GM13977 (cell line): ENCODE data around the gene HOMER1.

Experiments used
- DNase-seq: peaks from one replicate; pipeline ENCODE4 v3.0.0; 2012; ENCODE audit warnings: low spot score
- in situ Hi-C: fragments of 300-500 bp; cut with MboI; formaldehyde crosslinking; loops from one replicate; pipeline ENCODE4 v1.12.0; 2022; ENCODE audit warnings: low sequenced_read_pairs, low pct_unique_long_range_greater_than_20kb, mixed read lengths, inconsistent platforms; ENCODE audit not compliant: unreplicated experiment
- TF ChIP-seq, protein P1 (sequence below): IDR thresholded peaks from 2 replicates; pipeline ENCODE4 v1.5.1; 2012; ENCODE audit warnings: mild to moderate bottlenecking, control low read depth; ENCODE audit not compliant: insufficient read depth; ENCODE audit errors: extremely low read depth, missing control alignments

HOMER1 gene

GRCh38 chr5:79552984-79553383, 39.0 kb upstream of the HOMER1 start:
- TF ChIP-seq, protein P1, sequence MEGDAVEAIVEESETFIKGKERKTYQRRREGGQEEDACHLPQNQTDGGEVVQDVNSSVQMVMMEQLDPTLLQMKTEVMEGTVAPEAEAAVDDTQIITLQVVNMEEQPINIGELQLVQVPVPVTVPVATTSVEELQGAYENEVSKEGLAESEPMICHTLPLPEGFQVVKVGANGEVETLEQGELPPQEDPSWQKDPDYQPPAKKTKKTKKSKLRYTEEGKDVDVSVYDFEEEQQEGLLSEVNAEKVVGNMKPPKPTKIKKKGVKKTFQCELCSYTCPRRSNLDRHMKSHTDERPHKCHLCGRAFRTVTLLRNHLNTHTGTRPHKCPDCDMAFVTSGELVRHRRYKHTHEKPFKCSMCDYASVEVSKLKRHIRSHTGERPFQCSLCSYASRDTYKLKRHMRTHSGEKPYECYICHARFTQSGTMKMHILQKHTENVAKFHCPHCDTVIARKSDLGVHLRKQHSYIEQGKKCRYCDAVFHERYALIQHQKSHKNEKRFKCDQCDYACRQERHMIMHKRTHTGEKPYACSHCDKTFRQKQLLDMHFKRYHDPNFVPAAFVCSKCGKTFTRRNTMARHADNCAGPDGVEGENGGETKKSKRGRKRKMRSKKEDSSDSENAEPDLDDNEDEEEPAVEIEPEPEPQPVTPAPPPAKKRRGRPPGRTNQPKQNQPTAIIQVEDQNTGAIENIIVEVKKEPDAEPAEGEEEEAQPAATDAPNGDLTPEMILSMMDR, result no peak
- in situ Hi-C loops, result no loop called here
- no peak for DNase-seq

GRCh38 chr5:79547982-79548381, 34.0 kb upstream of the HOMER1 start:
- no peak for DNase-seq
- TF ChIP-seq, protein P1, result no peak
- in situ Hi-C loops, result no loop called here

- in situ Hi-C loops, result no loop called here
- DNase-seq, result no peak
These were observed 33.5 kb upstream of the HOMER1 start for GRCh38 chr5:79547429-79547822.

DNA sequence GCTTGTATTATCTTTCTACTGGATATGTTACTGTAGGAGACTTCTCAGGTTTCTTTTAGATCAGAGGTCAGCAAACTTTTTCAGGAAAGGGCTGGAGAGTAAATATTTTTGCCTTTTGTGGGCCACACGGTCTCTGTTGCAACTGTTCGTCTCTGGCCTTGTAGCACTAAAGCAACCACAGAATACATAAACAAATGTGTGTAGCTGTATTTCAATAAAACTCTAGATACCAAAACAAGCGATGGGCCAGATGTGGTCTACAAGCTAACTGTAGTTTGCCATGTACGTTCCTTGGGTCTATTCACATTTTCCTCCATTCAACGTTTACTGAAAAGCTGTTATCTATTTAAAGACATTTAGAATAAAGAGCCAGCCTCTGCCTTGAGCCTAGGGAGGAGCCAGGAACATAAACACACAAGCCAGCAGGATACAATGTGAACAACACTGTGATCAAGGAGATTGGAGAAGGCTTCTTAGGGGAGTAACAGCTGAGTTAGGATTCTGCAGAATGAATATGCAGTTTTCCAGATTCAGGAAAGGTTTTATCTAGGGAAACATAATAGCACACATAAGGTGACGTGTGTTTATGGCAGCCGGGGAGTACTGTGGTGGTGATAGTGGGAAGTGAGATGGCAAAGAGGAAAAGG, 33.0 kb upstream of the HOMER1 start:
- DNase-seq, result no peak
- in situ Hi-C loops, result no loop called here
- TF ChIP-seq, protein P1, result no peak

More at GRCh38 chr5:79547429-79547822, 33.5 kb upstream of the HOMER1 start:
- TF ChIP-seq, protein P1, result no peak

DNA sequence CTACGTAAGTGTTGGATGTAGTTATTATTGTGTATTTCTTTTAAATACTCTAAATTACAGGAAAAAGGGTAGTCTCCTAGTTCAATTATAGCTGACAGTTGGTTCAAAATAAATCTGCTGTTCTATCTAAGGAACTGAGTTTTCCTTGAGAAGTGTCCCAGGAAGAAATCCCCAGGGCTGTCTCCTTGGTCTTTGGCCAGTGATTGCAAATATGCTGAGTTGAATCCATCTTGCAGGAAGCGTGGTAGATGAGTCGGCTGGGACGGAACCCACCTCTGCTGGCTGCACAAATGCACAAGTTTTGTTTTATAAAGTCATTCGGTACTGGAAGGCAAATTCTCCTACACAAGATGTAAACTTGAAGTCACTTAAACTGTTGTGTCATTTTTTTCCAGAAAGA, 30.2 kb upstream of the HOMER1 start:
- in situ Hi-C loops, result no loop called here
- DNase-seq, result no peak
- TF ChIP-seq, protein P1, result no peak

- no peak for DNase-seq
- TF ChIP-seq, protein P1, result no peak
- in situ Hi-C loops, result no loop called here
These were observed 27.0 kb upstream of the HOMER1 start for GRCh38 chr5:79540939-79541338.
